Measurements from ENCODE around the gene RXFP2.

- TF ChIP-seq POLR2A (IDR thresholded peaks at IDR 0.05) (no peak), POLR2AphosphoS5 (IDR thresholded peaks at IDR 0.05) (no peak)
Measured at GRCh38 chr13:31768351-31768750, 29.0 kb downstream of the RXFP2 start.

Data from prostate gland (tissue), 1 donor.